Uterus (tissue), 2 donors: Measurements from ENCODE around the gene EXOC2.

Experiments
- POLR2A ChIP-seq, 2 donors: fragments of 450-650 bp; IDR thresholded peaks; one replicate each; pipeline ENCODE4 v1.6.1; 2016; ENCODE audit warnings: antibody characterized with exemption in 2 of 2, mild to moderate bottlenecking in 1 of 2, moderate library complexity in 1 of 2
- TF ChIP-seq, protein P1 (sequence below), 4 experiments: fragments of 200-600 bp in 2 of 4; fragments of 450-650 bp in 2 of 4; sonication (generic) in 2 of 4; IDR thresholded peaks; one replicate each; pipeline ENCODE4 v1.5.1; 2016 to 2019; ENCODE audit warnings: antibody characterized with exemption in 4 of 4, mild to moderate bottlenecking in 2 of 4, moderate library complexity in 1 of 4

GRCh38 chr6:712805-713204 is 19.9 kb upstream of the EXOC2 start:
- TF ChIP-seq, protein P1, sequence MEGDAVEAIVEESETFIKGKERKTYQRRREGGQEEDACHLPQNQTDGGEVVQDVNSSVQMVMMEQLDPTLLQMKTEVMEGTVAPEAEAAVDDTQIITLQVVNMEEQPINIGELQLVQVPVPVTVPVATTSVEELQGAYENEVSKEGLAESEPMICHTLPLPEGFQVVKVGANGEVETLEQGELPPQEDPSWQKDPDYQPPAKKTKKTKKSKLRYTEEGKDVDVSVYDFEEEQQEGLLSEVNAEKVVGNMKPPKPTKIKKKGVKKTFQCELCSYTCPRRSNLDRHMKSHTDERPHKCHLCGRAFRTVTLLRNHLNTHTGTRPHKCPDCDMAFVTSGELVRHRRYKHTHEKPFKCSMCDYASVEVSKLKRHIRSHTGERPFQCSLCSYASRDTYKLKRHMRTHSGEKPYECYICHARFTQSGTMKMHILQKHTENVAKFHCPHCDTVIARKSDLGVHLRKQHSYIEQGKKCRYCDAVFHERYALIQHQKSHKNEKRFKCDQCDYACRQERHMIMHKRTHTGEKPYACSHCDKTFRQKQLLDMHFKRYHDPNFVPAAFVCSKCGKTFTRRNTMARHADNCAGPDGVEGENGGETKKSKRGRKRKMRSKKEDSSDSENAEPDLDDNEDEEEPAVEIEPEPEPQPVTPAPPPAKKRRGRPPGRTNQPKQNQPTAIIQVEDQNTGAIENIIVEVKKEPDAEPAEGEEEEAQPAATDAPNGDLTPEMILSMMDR (IDR thresholded peaks at IDR 0.05): no peak
- TF ChIP-seq POLR2A (IDR thresholded peaks at IDR 0.05): no peak
